Measurements from ENCODE around the gene NAA60. TPM values are rescaled to one million over a fixed set of nuclear protein-coding genes. Genes with fewer than 3 reads are reported as not detected.

NAA60 gene
- total RNA-seq (8.2 TPM), polyA plus RNA-seq (ENCODE audit: insufficient read depth in 1 of 8, insufficient read length in 8 of 8, low replicate concordance in 1 of 8) (10 to 100 TPM; 26.6 to 37.8 (median 32.4) TPM)
- long read RNA-seq, donor 1, transcript NAA60-238 (5 exons, 3,899 nt) = major isoform, 6 of 7 reads
- long read RNA-seq, donor 1, partial matches to known transcripts = 0 of 7 reads
- long read RNA-seq, donor 1, other reads (novel, unspliced or antisense) = 0 of 7 reads
- long read RNA-seq, donor 2, partial matches to known transcripts = 0 of 4 reads
- long read RNA-seq, donor 2, other reads (novel, unspliced or antisense) = 0 of 4 reads
- long read RNA-seq, donor 3, partial matches to known transcripts = 0 of 4 reads
- long read RNA-seq, donor 3, other reads (novel, unspliced or antisense) = 0 of 4 reads
- long read RNA-seq, donor 4, transcript NAA60-238 (5 exons, 3,899 nt) = major isoform, 8 of 15 reads
- long read RNA-seq, donor 4, partial matches to known transcripts = 0 of 15 reads
- long read RNA-seq, donor 4, other reads (novel, unspliced or antisense) = 0 of 15 reads
- long read RNA-seq, donor 5, transcript NAA60-238 (5 exons, 3,899 nt) = major isoform, 8 of 18 reads
- long read RNA-seq, donor 5, partial matches to known transcripts = 0 of 18 reads
- long read RNA-seq, donor 5, other reads (novel, unspliced or antisense) = 0 of 18 reads
- long read RNA-seq, donor 6, transcript NAA60-238 (5 exons, 3,899 nt) = major isoform, 16 of 25 reads
- long read RNA-seq, donor 6, partial matches to known transcripts = 0 of 25 reads
- long read RNA-seq, donor 6, other reads (novel, unspliced or antisense) = 0 of 25 reads
- long read RNA-seq, donor 7, transcript NAA60-238 (5 exons, 3,899 nt) = major isoform, 8 of 16 reads
- long read RNA-seq, donor 7, partial matches to known transcripts = 0 of 16 reads
- long read RNA-seq, donor 7, other reads (novel, unspliced or antisense) = 0 of 16 reads
- long read RNA-seq, donor 8, partial matches to known transcripts = 0 of 9 reads
- long read RNA-seq, donor 8, other reads (novel, unspliced or antisense) = 0 of 9 reads
- long read RNA-seq, donor 9, transcript NAA60-211 (3 exons, 555 nt) = minor isoform, 6 of 25 reads
- long read RNA-seq, donor 9, transcript NAA60-238 (5 exons, 3,899 nt) = major isoform, 10 of 25 reads
- long read RNA-seq, donor 9, partial matches to known transcripts = 5 of 25 reads
- long read RNA-seq, donor 9, other reads (novel, unspliced or antisense) = 0 of 25 reads
- long read RNA-seq, donor 10, transcript NAA60-238 (5 exons, 3,899 nt) = major isoform, 10 of 20 reads
- long read RNA-seq, donor 10, partial matches to known transcripts = 0 of 20 reads
- long read RNA-seq, donor 10, other reads (novel, unspliced or antisense) = 0 of 20 reads
- long read RNA-seq, donor 11, transcript NAA60-238 (5 exons, 3,899 nt) = major isoform, 7 of 13 reads
- long read RNA-seq, donor 11, partial matches to known transcripts = 0 of 13 reads
- long read RNA-seq, donor 11, other reads (novel, unspliced or antisense) = 0 of 13 reads

DNA sequence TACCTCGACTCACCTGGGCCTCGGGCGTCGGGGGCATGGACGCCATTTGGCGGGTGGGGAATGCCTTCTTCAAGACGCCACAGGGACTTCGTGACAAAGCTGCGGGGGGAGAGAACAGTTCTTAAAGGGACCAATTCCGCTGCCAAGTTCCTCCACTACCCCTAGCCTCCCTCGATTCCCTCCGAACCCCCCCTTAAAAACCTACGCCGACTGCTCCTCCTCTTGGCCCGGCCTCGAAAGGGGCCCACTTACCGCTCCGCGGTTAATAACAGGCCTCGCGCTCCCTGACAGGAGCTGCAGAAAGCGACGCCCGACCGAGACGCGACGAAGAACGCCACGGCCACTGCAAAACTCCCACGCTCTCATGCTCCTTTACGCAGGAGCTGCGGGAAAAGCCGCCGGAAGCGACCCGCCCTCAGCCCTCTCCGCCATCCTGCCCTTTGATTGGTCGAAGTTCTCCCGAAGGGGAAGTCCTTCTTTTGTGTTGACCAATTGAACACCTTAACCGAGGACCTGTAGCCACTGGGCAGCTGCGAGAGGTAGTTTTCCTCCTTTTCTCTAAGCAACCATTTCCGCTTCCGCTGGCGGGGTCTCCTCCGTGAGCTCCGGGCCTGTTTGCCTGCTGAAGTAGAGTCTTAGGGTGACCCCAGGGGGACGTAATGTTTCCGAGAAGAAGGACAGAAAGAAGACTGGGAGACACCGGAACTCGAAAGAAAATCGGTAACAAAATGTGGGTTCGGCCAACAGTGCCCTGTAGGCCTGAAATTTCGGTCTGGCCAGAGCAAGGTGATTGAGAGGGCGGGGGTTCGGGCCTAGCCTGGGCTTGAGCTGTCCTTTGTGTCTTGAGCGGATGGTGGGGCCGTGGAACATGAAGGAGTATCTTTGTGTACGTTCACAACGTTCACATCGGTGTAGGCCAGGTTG lies at the start of gene NAA60, which contains the start of gene ZNF597:
NAA60 (plus strand) TSS at position 573 of the 924 bp plus-strand sequence. CDS start 32,548 bp downstream, outside the sequence.
ZNF597 (minus strand) TSS at position 397 of the 924 bp plus-strand sequence; CDS start at position 46, 351 bp downstream.
- Histone ChIP-seq H3K36me3 (ENCODE audit: control insufficient read depth, insufficient read depth, low read length) (peaks cover 15% of the 10 kb centered on the region), H3K27me3 (ENCODE audit: control insufficient read depth, insufficient read depth, low read length) (no peaks in the 10 kb centered on the region), H3K4me3 (ENCODE audit: low read length) (peak within 1 kb of the TSS; percentile 73), H3K27ac (ENCODE audit: low read length) (peak within 1 kb of the TSS; percentile 90), H3K4me1 (ENCODE audit: control insufficient read depth, insufficient read depth, low read length) (peaks cover 7% of the 10 kb centered on the region), H3K9me3 (replicated peaks; ENCODE audit: control insufficient read depth, low read depth, low read length) (peaks cover 15% of the 10 kb centered on the region)
- 49% methylated on average over 52 of the region's 61 CpGs for WGBS (ENCODE audit: insufficient coverage)
- peak; percentile 98 for DNase-seq

DNA sequence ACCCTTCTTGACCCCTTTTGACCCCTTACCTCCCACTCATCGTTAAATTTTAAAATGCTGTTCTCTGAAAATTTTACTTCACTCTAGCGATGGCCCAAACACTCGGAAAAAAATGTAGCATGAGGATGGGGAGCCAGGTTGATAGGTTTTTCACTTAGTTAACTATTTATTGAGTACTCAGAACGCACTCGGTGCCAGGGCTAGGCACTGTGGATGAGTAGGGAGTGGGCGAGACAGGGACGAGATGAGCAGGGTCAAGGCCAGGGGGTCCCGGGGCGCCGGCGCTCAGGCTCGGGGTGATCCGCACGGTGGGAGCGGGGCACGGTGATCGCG lies 43.1 kb upstream of the NAA60 start:
- WGBS (ENCODE audit: insufficient coverage) = 0% methylated on average over 15 of the region's 18 CpGs
- peak overlapping the region; percentile 73 for H3K27ac ChIP-seq (ENCODE audit: low read length)
- peaks cover 57% of the 10 kb centered on the region for H3K9me3 ChIP-seq (replicated peaks; ENCODE audit: control insufficient read depth, low read depth, low read length)
- peaks cover 14% of the 10 kb centered on the region for H3K4me1 ChIP-seq (ENCODE audit: control insufficient read depth, insufficient read depth, low read length)
- peaks cover 58% of the 10 kb centered on the region for H3K36me3 ChIP-seq (ENCODE audit: control insufficient read depth, insufficient read depth, low read length)
- DNase-seq = no peak
- H3K27me3 ChIP-seq (ENCODE audit: control insufficient read depth, insufficient read depth, low read length) = no peaks in the 10 kb centered on the region
- H3K4me3 ChIP-seq (ENCODE audit: low read length) = peak overlapping the region; percentile 65

DNA sequence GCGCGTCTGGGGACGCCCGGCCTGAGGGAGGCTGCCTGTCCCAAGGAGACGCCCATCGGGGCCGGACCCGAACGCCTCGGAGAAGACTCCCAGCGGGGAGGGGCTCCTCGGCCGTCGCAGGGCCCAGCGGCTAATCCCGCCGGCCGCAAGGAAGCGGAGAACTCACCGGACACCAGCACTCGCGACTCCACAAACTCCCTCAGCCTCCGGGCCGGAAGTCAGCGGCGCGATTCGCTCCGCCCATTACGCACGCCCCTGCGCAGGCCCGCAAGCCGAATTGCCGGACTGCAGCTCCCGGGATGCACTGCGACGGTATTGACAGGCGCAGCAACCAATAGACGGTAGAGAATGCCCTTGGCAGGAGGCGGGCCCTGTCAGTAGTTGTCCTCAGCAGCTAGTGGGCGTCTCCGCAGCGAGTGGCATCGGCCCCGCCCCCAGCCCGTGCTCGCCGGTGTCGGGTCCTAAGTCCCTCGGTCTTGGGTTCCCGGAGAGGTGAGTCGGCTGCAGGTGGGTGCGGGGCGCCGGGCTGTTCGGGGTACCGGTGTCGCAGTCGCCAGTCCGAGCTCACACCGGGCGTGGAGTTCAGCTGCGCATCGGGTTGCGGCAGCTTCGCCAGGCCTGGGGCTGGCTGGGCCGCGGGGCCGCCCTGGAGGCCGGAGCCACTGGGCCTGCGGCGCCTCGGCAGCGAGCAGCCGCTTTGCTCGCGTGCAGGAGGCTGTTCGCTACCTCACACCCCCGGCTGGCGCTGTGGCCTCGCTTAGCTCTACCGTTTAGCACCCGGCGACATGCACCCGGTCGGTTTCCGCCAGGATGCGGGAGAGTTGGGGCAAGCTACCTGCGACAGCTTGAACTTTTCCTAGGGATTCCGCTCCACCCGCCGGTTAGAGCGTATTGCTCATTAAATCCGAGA lies 42.4 kb upstream of the NAA60 start, which contains the start of the genes ZNF174 and ZSCAN32:
ZNF174 (plus strand) TSS at position 437 of the 910 bp plus-strand sequence. CDS start 790 bp downstream, outside the sequence.
ZSCAN32 (minus strand) TSS at position 226 of the 910 bp plus-strand sequence. CDS start 3,447 bp downstream, outside the sequence.
- under 1% methylated on average over 93 of the region's 95 CpGs for WGBS (ENCODE audit: insufficient coverage)

DNA sequence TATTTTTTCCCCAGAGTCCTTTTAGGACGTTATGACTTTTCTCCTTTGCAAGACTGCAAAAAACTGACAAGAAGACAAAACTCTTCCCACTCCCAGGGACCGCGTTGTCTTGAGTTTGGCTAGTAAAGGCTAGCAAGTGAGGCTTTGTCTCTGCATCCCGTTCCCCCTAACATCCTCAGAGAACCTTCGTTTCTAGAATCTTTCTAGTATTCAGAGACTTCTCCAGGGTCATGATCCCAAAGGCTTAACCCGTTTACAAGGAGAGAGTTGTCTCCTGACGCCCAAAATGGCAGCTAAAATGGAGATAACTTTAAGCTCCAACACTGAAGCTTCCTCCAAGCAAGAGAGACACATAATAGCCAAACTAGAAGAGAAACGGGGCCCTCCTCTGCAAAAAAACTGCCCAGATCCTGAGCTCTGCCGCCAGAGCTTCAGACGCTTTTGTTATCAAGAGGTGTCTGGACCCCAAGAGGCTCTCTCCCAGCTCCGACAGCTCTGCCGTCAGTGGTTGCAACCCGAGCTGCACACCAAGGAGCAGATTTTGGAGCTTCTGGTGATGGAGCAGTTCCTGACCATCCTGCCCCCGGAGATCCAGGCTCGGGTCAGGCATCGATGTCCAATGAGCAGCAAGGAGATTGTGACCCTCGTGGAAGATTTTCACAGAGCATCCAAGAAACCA lies 41.6 kb upstream of the NAA60 start:
- DNase-seq = no peak
- H3K9me3 ChIP-seq (replicated peaks; ENCODE audit: control insufficient read depth, low read depth, low read length) = peaks cover 52% of the 10 kb centered on the region
- WGBS (ENCODE audit: insufficient coverage) = 19% methylated on average over 11 of the region's 17 CpGs
- H3K4me1 ChIP-seq (ENCODE audit: control insufficient read depth, insufficient read depth, low read length) = peaks cover 14% of the 10 kb centered on the region
- peak overlapping the region; percentile 65 for H3K4me3 ChIP-seq (ENCODE audit: low read length)
- H3K27me3 ChIP-seq (ENCODE audit: control insufficient read depth, insufficient read depth, low read length) = no peaks in the 10 kb centered on the region
- H3K36me3 ChIP-seq (ENCODE audit: control insufficient read depth, insufficient read depth, low read length) = peaks cover 50% of the 10 kb centered on the region
- peak overlapping the region; percentile 77 for H3K27ac ChIP-seq (ENCODE audit: low read length)

More for the DNA sequence above, 42.4 kb upstream of the NAA60 start, which contains the start of the genes ZNF174 and ZSCAN32:
- peak; percentile 100 for DNase-seq
- Histone ChIP-seq H3K9me3 (replicated peaks; ENCODE audit: control insufficient read depth, low read depth, low read length) (peaks cover 57% of the 10 kb centered on the region), H3K27ac (ENCODE audit: low read length) (peak within 1 kb of the TSS; percentile 77), H3K36me3 (ENCODE audit: control insufficient read depth, insufficient read depth, low read length) (peaks cover 57% of the 10 kb centered on the region), H3K27me3 (ENCODE audit: control insufficient read depth, insufficient read depth, low read length) (no peaks in the 10 kb centered on the region), H3K4me1 (ENCODE audit: control insufficient read depth, insufficient read depth, low read length) (peaks cover 14% of the 10 kb centered on the region), H3K4me3 (ENCODE audit: low read length) (peak within 1 kb of the TSS; percentile 65)

DNA sequence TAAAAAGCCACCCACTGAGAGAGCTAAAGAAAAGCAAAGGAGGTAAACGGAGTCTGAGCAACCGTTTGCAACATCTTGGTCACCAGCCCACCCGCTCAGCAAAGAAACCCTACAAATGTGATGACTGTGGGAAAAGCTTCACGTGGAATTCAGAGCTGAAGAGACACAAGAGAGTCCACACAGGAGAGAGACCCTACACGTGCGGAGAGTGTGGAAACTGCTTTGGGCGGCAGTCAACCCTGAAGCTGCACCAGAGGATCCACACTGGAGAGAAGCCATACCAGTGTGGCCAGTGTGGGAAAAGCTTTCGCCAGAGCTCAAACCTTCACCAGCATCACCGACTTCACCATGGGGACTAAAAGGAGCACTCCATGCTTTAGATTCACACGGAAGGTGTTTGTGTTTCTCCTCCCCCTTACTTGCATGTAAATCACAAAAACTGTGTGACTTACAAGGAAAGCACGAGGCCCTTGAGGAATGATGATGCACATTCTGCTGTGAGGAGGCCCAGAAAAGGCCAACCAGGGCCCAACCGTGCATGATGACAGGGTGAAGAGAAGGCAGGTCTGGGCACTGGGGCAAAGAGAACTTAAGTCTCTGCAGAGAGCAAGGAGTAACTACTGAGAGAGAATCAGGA lies 34.8 kb upstream of the NAA60 start:
- H3K36me3 ChIP-seq (ENCODE audit: control insufficient read depth, insufficient read depth, low read length) = peaks cover 40% of the 10 kb centered on the region
- H3K4me3 ChIP-seq (ENCODE audit: low read length) = no peak overlapping the region
- H3K27me3 ChIP-seq (ENCODE audit: control insufficient read depth, insufficient read depth, low read length) = peaks cover 3% of the 10 kb centered on the region
- H3K27ac ChIP-seq (ENCODE audit: low read length) = no peak overlapping the region
- no peak for DNase-seq
- WGBS (ENCODE audit: insufficient coverage) = 99% methylated on average over 9 of the region's 12 CpGs
- no peaks in the 10 kb centered on the region for H3K4me1 ChIP-seq (ENCODE audit: control insufficient read depth, insufficient read depth, low read length)
- H3K9me3 ChIP-seq (replicated peaks; ENCODE audit: control insufficient read depth, low read depth, low read length) = peaks cover 85% of the 10 kb centered on the region

DNA sequence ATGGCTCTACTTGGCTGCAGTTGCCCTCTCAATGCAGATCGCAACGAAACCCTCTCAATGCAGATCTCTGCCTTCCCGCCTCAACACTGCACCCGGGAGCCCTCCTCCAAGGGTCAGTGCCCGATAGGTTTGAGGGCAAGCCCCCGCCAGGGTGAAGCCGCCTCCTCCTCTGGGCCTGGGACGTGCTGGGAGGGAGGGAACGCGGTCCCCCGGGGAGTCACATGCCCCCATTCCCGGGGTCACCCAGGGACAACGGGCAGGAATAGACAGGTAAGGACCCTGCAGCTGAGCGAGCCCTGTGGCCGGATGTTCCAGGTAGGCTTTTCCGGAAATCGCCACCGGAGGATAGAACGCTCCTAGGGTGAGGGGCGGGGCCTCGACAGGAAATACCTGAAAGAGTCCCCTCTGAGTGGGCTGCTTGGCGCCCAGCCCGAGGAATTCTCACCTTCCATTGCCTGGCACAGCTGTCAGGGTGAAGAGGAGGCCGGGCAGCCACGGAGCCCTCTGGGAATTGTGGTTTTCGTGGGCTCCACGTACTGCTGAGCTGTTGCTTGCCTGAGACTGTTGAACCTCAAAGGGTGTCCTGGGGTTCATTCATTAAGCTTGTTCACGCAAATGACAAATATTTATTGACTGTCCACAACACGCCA lies 29.6 kb upstream of the NAA60 start:
- 34% methylated on average over 24 of the region's 29 CpGs for WGBS (ENCODE audit: insufficient coverage)
- Histone ChIP-seq H3K4me3 (ENCODE audit: low read length) (no peak overlapping the region), H3K36me3 (ENCODE audit: control insufficient read depth, insufficient read depth, low read length) (peaks cover 2% of the 10 kb centered on the region), H3K27ac (ENCODE audit: low read length) (no peak overlapping the region), H3K4me1 (ENCODE audit: control insufficient read depth, insufficient read depth, low read length) (no peaks in the 10 kb centered on the region), H3K27me3 (ENCODE audit: control insufficient read depth, insufficient read depth, low read length) (no peaks in the 10 kb centered on the region), H3K9me3 (replicated peaks; ENCODE audit: control insufficient read depth, low read depth, low read length) (peaks cover 68% of the 10 kb centered on the region)
- DNase-seq = no peak

DNA sequence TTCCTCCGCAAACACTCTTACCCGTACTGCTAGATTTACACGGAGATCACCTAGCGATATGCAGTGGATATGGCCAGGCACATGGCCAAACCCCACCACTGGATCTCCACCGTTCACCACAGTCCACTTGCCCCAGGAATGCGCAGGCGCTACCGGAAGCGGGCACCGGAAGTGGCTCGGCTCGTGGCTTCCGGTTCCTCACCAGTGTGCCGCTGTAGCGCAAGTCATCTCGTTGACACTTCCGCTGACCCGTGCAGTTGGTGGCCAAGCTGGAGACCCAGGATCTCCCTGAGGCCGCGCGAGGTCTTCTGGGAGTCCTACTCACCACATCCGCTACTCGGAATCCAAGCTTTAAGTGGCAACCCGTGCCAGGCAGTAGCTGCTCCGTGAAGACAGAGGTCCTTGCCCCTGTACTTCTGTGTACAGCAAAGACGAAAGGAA lies 11.7 kb upstream of the NAA60 start:
- H3K4me1 ChIP-seq (ENCODE audit: control insufficient read depth, insufficient read depth, low read length) = no peaks in the 10 kb centered on the region
- H3K27ac ChIP-seq (ENCODE audit: low read length) = no peak overlapping the region
- H3K36me3 ChIP-seq (ENCODE audit: control insufficient read depth, insufficient read depth, low read length) = peaks cover 7% of the 10 kb centered on the region
- 61% methylated on average over 26 of the region's 26 CpGs for WGBS (ENCODE audit: insufficient coverage)
- peaks cover 7% of the 10 kb centered on the region for H3K9me3 ChIP-seq (replicated peaks; ENCODE audit: control insufficient read depth, low read depth, low read length)
- peak overlapping the region; percentile 14 for H3K4me3 ChIP-seq (ENCODE audit: low read length)
- peaks cover 3% of the 10 kb centered on the region for H3K27me3 ChIP-seq (ENCODE audit: control insufficient read depth, insufficient read depth, low read length)
- peak; percentile 39 for DNase-seq

Data from muscle of leg (tissue), 16 donors.